Measurements from ENCODE around the gene CDH13. TPM values are rescaled to one million over a fixed set of nuclear protein-coding genes. Genes with fewer than 3 reads are reported as not detected.

The CDH13 gene
- total and polyA plus RNA-seq, 2 of the 8 experiments (the other 6 are each of a cell fraction or from before 2014, with no cell fraction given), result 2.3 to 2.4 TPM

DNA sequence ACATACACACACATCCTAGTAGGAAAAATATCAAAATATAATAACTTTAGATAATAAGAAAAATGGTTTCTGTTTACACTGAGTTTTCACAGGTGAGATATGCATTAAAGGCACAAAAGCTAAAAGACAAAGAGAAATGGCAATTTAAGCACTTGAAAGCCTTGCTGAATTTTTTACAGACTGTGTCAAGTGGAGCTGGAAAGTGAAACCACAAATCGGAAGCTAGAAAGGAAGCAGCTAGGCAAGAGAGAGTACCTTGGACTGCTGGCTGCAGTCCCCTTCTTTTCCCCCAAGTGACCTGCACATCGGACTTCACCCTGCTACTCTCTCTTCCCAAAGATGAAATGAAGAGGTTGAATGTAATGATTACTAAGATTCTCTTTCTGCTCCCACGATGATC lies 135.1 kb downstream of the CDH13 start (continued):
- TF ChIP-seq, protein P1, sequence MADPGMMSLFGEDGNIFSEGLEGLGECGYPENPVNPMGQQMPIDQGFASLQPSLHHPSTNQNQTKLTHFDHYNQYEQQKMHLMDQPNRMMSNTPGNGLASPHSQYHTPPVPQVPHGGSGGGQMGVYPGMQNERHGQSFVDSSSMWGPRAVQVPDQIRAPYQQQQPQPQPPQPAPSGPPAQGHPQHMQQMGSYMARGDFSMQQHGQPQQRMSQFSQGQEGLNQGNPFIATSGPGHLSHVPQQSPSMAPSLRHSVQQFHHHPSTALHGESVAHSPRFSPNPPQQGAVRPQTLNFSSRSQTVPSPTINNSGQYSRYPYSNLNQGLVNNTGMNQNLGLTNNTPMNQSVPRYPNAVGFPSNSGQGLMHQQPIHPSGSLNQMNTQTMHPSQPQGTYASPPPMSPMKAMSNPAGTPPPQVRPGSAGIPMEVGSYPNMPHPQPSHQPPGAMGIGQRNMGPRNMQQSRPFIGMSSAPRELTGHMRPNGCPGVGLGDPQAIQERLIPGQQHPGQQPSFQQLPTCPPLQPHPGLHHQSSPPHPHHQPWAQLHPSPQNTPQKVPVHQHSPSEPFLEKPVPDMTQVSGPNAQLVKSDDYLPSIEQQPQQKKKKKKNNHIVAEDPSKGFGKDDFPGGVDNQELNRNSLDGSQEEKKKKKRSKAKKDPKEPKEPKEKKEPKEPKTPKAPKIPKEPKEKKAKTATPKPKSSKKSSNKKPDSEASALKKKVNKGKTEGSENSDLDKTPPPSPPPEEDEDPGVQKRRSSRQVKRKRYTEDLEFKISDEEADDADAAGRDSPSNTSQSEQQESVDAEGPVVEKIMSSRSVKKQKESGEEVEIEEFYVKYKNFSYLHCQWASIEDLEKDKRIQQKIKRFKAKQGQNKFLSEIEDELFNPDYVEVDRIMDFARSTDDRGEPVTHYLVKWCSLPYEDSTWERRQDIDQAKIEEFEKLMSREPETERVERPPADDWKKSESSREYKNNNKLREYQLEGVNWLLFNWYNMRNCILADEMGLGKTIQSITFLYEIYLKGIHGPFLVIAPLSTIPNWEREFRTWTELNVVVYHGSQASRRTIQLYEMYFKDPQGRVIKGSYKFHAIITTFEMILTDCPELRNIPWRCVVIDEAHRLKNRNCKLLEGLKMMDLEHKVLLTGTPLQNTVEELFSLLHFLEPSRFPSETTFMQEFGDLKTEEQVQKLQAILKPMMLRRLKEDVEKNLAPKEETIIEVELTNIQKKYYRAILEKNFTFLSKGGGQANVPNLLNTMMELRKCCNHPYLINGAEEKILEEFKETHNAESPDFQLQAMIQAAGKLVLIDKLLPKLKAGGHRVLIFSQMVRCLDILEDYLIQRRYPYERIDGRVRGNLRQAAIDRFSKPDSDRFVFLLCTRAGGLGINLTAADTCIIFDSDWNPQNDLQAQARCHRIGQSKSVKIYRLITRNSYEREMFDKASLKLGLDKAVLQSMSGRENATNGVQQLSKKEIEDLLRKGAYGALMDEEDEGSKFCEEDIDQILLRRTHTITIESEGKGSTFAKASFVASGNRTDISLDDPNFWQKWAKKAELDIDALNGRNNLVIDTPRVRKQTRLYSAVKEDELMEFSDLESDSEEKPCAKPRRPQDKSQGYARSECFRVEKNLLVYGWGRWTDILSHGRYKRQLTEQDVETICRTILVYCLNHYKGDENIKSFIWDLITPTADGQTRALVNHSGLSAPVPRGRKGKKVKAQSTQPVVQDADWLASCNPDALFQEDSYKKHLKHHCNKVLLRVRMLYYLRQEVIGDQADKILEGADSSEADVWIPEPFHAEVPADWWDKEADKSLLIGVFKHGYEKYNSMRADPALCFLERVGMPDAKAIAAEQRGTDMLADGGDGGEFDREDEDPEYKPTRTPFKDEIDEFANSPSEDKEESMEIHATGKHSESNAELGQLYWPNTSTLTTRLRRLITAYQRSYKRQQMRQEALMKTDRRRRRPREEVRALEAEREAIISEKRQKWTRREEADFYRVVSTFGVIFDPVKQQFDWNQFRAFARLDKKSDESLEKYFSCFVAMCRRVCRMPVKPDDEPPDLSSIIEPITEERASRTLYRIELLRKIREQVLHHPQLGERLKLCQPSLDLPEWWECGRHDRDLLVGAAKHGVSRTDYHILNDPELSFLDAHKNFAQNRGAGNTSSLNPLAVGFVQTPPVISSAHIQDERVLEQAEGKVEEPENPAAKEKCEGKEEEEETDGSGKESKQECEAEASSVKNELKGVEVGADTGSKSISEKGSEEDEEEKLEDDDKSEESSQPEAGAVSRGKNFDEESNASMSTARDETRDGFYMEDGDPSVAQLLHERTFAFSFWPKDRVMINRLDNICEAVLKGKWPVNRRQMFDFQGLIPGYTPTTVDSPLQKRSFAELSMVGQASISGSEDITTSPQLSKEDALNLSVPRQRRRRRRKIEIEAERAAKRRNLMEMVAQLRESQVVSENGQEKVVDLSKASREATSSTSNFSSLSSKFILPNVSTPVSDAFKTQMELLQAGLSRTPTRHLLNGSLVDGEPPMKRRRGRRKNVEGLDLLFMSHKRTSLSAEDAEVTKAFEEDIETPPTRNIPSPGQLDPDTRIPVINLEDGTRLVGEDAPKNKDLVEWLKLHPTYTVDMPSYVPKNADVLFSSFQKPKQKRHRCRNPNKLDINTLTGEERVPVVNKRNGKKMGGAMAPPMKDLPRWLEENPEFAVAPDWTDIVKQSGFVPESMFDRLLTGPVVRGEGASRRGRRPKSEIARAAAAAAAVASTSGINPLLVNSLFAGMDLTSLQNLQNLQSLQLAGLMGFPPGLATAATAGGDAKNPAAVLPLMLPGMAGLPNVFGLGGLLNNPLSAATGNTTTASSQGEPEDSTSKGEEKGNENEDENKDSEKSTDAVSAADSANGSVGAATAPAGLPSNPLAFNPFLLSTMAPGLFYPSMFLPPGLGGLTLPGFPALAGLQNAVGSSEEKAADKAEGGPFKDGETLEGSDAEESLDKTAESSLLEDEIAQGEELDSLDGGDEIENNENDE (IDR thresholded peaks at IDR 0.05; ENCODE audit: insufficient replicate concordance, low read length), result no peak
- TF ChIP-seq HDAC6 (IDR thresholded peaks at IDR 0.05; ENCODE audit: low read depth, low read length) (no peak), EZH2 (IDR thresholded peaks at IDR 0.05; ENCODE audit: low read depth, low read length, severe bottlenecking) (no peak), GTF2F1 (IDR thresholded peaks at IDR 0.05; ENCODE audit: borderline replicate concordance, low read depth, low read length) (no peak), ASH2L (IDR thresholded peaks at IDR 0.05; ENCODE audit: low read length) (no peak)
